ACC112 (cell line): ENCODE data around the gene EXO1.
"Not testable (repeated sequence)": the region's sequence is repeated elsewhere in the genome, so short reads cannot be mapped to it uniquely, and the experiment has no call there.

ENCODE experiments used
- H2AFZ ChIP-seq: fragments of 200-600 bp; sonication (generic); one replicate; pipeline ENCODE4 v1.6.0; 2017; ENCODE audit warnings: antibody characterized with exemption, low read length; ENCODE audit not compliant: unreplicated experiment
- H3K27ac ChIP-seq: fragments of 200-600 bp; sonication (generic); 2 replicates; pipeline ENCODE4 v1.5.1; 2014; ENCODE audit warnings: low read depth, mild to moderate bottlenecking, antibody characterized with exemption, low read length, moderate library complexity
- H3K27me3 ChIP-seq: fragments of 200-600 bp; sonication (generic); 2 replicates; pipeline ENCODE4 v1.6.1; 2014; ENCODE audit warnings: mild to moderate bottlenecking, antibody characterized with exemption, low read length, moderate library complexity, mixed read lengths; ENCODE audit not compliant: insufficient read depth
- H3K36me3 ChIP-seq: fragments of 200-600 bp; sonication (generic); 2 replicates; pipeline ENCODE4 v1.6.1; 2016; ENCODE audit warnings: mild to moderate bottlenecking, antibody characterized with exemption, low read length, moderate library complexity, mixed read lengths; ENCODE audit not compliant: insufficient read depth
- H3K4me1 ChIP-seq: fragments of 200-600 bp; sonication (generic); one replicate; pipeline ENCODE4 v1.6.1; 2016; ENCODE audit warnings: low read length, mixed read lengths; ENCODE audit not compliant: insufficient read depth, unreplicated experiment, control insufficient read depth
- H3K4me3 ChIP-seq: fragments of 200-600 bp; sonication (generic); 2 replicates; pipeline ENCODE4 v1.5.1; 2014; ENCODE audit warnings: mild to moderate bottlenecking, low read depth, low read length
- H3K79me2 ChIP-seq: fragments of 200-600 bp; sonication (generic); one replicate; pipeline ENCODE4 v1.6.0; 2016; ENCODE audit warnings: low read length; ENCODE audit not compliant: control insufficient read depth, unreplicated experiment, insufficient read depth

EXO1 gene

GRCh38 chr1:241847540-241847795 is 536 bp upstream of the EXO1 start:
- peak overlapping the region; percentile 93 for H3K27ac ChIP-seq
- H3K4me3 ChIP-seq, result peak overlapping the region; percentile 92
- H2AFZ ChIP-seq, result peak overlapping the region; percentile 80
- peaks cover 17% of the 10 kb centered on the region for H3K79me2 ChIP-seq
- H3K4me1 ChIP-seq, result peaks cover 23% of the 10 kb centered on the region
- H3K27me3 ChIP-seq, result no peaks in the 10 kb centered on the region
- peaks cover 9% of the 10 kb centered on the region for H3K36me3 ChIP-seq

DNA sequence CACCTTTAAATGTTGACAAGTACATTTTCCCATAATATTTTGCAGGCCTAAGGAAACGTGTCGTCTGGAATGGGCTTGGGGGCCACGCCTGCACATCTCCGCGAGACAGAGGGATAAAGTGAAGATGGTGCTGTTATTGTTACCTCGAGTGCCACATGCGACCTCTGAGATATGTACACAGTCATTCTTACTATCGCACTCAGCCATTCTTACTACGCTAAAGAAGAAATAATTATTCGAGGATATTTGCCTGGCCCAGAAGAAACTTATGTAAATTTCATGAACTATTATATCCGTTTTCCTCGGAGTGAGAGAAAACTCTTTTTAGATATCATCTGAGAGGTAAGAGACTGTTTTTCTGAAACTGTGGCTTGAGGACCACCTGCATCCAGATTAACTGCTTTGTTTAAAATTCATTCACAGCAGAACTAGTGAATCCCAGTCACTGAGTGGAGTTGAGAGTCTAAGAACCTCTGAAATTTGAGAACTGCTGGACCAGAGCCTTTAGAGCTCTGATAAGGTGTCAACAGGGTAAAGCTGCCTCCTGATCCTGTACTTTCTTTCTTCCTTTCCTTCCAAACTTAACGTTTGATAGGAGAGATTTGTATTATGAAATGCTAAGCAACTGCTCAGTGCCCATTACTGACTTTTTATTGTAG is 811 bp downstream of the EXO1 start:
- Histone ChIP-seq H3K27ac (no peak overlapping the region), H2AFZ (peak overlapping the region; percentile 97), H3K4me3 (peak overlapping the region; percentile 92), H3K79me2 (peaks cover 17% of the 10 kb centered on the region), H3K27me3 (no peaks in the 10 kb centered on the region), H3K36me3 (peaks cover 13% of the 10 kb centered on the region), H3K4me1 (peaks cover 18% of the 10 kb centered on the region)

DNA sequence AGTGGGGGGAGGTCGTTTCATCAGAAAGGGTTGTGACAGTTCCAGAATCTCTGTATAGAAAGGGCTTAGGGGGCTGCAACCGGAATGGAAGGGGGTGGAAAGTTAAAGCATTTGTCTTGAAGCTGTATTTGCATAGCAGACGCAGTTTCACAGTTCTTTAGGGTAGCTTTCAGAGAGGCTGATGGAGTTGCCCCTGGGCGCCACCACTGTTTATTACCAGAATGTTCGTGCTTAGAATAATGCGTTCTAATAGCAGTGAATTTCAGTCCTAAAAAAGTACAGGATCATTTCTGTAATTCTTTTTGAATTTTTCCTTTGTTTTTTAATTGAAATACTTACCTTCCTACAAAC is 1.3 kb downstream of the EXO1 start:
- peaks cover 16% of the 10 kb centered on the region for H3K36me3 ChIP-seq
- H3K4me1 ChIP-seq, result peaks cover 18% of the 10 kb centered on the region
- peak overlapping the region; percentile 92 for H3K4me3 ChIP-seq
- no peaks in the 10 kb centered on the region for H3K27me3 ChIP-seq
- H2AFZ ChIP-seq, result peak overlapping the region; percentile 97
- no peak overlapping the region for H3K27ac ChIP-seq
- H3K79me2 ChIP-seq, result peaks cover 17% of the 10 kb centered on the region

GRCh38 chr1:241855545-241856140 is 7.6 kb downstream of the EXO1 start:
- H3K79me2 ChIP-seq, H3K4me1 ChIP-seq, H2AFZ ChIP-seq, H3K4me3 ChIP-seq, H3K27ac ChIP-seq, H3K27me3 ChIP-seq: not testable (repeated sequence)
- H3K36me3 ChIP-seq, result peaks cover 27% of the 10 kb centered on the region

DNA sequence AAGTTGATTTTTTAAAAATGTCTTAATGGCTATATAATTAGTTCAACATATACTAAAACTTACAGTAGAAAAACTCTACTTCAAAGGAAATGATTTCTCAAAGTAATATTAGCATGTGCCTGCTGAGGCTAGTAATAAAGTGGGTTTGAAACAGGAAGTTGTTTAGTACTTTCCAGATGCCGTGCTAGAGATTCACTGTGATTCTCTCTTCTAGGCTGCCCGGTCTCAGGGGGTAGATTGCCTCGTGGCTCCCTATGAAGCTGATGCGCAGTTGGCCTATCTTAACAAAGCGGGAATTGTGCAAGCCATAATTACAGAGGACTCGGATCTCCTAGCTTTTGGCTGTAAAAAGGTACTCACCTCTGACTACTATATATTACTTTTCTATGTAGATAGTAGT is 9.1 kb downstream of the EXO1 start:
- Histone ChIP-seq H3K36me3 (peaks cover 29% of the 10 kb centered on the region), H2AFZ (no peak overlapping the region), H3K4me1 (no peaks in the 10 kb centered on the region), H3K79me2 (no peaks in the 10 kb centered on the region), H3K4me3 (no peak overlapping the region), H3K27ac (no peak overlapping the region), H3K27me3 (no peaks in the 10 kb centered on the region)

DNA sequence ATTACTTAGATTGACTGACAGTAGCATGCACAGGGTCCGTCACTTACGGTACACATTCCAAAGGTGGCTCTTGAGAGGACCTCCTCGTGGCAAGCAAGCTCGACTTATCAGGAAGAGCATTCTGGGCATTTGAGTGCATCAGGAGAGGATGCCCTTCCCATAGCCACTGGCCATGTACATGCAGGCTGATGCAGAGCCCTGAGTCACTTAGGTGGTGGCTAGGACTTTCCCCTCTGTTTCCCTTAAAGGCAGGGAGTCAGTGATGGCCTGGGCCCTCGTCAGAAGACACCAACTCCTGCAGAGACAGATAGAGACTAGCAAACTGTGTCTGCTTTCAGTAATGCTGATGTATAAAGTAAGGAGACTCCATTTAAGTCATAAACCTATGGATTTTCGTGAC is 12.9 kb downstream of the EXO1 start:
- Histone ChIP-seq H3K27me3 (no peaks in the 10 kb centered on the region), H3K27ac (no peak overlapping the region), H3K4me3 (no peak overlapping the region), H2AFZ (no peak overlapping the region), H3K79me2 (no peaks in the 10 kb centered on the region), H3K36me3 (peaks cover 16% of the 10 kb centered on the region), H3K4me1 (no peaks in the 10 kb centered on the region)

DNA sequence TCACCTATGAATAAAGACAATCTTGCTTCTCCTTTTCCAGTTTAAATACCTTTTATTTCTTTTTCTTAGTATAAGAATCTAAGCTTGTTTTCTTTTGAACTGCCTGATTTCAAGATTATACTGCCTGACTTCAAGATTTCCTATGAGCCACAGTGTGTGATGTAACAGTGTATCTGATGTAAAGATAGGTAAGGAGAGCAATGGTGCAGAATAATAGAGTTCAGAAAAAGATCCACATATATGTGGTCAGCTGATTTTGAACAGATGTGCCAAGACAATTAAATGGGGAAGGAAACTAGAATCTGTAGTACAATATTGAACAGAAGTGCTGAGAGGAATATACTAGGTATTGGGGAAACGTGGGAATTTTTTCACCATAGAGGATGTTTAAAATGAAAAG is 21.0 kb downstream of the EXO1 start:
- Histone ChIP-seq H3K4me3 (no peak overlapping the region), H2AFZ (no peak overlapping the region), H3K4me1 (no peaks in the 10 kb centered on the region), H3K36me3 (peaks cover 10% of the 10 kb centered on the region), H3K79me2 (no peaks in the 10 kb centered on the region), H3K27me3 (no peaks in the 10 kb centered on the region), H3K27ac (no peak overlapping the region)

DNA sequence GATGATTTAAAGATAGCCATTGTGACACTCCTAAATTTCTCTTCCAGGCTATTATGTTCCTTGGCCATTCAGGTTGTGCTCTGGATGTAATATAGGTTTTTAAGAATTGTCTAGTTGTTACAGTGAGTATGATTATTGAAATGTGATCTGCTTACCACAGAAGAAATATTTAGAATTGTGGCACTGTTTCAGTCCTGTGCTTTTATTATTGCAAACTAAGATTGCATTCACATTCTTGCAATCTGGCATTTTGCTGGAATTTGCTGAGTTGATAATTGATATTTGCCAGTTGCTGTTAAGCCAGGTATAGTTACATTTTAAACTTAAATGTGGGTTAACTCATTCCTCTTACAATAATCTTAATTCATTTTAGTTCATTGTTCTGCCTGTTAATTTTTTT is 22.3 kb downstream of the EXO1 start:
- H3K79me2 ChIP-seq, result no peaks in the 10 kb centered on the region
- peaks cover 10% of the 10 kb centered on the region for H3K36me3 ChIP-seq
- H2AFZ ChIP-seq, result no peak overlapping the region
- no peak overlapping the region for H3K4me3 ChIP-seq
- no peak overlapping the region for H3K27ac ChIP-seq
- no peaks in the 10 kb centered on the region for H3K27me3 ChIP-seq
- no peaks in the 10 kb centered on the region for H3K4me1 ChIP-seq

DNA sequence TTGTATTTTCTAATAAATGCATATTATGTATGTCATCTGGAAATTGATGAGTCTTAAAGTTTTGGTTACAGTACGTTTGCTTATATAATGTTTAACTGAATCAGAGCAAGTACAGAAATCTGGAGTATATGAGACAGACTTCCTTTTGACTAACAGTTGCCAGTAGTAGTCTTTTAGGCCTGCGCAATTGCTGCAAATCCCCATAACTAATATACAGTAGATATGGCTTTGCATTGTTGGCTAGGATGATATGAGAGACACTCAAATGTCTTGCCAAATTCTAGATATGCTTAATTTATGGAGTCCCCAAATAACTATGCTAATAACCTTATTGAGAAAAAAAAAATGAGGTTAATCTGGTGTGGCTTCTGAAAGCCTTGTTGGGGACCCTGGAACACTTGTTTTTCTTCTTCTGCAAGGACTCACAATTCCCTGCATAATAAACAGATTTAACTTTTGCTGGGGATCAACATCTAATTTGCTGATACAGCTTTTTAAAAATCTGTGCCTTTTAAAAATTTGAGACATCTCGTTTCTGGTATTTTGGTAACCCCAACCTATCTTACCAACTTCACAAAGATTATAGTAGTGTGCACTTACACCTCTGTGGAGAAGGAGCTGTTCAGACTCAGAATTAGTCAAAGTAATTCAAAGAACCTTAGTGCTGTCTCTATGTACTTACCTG is 22.9 kb downstream of the EXO1 start:
- no peak overlapping the region for H3K4me3 ChIP-seq
- H3K79me2 ChIP-seq, result no peaks in the 10 kb centered on the region
- no peak overlapping the region for H2AFZ ChIP-seq
- peaks cover 10% of the 10 kb centered on the region for H3K36me3 ChIP-seq
- H3K27ac ChIP-seq, result no peak overlapping the region
- no peaks in the 10 kb centered on the region for H3K27me3 ChIP-seq
- H3K4me1 ChIP-seq, result no peaks in the 10 kb centered on the region

DNA sequence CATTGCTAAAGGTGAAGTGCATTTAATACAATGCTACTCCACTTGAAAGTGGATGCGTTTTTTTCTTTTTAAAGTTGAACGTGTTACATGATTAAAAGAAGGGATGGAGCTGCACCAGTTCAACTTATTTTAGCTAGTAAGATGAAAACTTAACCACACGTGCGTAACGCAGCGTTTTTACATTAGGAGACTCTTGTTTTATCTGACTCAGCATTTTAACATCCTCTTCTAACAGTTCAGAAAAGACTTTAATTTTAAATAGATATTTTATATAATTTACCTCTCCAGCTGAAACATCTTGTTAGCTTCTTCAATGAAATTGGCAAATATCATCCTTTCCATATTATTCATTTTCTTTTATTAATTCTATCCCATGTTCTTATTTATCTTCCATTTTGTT is 33.4 kb downstream of the EXO1 start:
- Histone ChIP-seq H3K27ac (no peak overlapping the region), H3K4me3 (no peak overlapping the region), H2AFZ (no peak overlapping the region), H3K36me3 (no peaks in the 10 kb centered on the region; the same call in 1 of the 2 replicates), H3K27me3 (no peaks in the 10 kb centered on the region), H3K4me1 (no peaks in the 10 kb centered on the region), H3K79me2 (no peaks in the 10 kb centered on the region)

DNA sequence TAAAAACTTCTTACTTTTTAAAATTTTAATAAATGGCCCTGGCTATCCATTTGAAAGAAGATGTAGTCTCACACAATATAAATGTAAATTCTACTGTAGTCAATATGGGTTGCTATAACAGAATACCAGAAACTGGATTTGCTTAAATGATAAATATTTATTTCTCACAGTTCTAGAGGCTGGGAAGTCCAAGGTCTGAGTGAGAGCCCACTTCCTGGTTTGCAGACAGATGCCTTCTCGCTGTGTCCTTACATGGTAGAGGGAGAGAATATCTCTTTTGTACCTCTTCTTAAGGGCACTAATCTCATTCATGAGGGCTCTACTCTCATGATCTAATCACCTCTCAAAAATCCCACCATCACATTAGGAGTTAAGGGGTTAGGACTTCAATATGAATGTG is 35.2 kb downstream of the EXO1 start:
- no peaks in the 10 kb centered on the region; the same call in 1 of the 2 replicates for H3K36me3 ChIP-seq
- H3K4me3 ChIP-seq, result no peak overlapping the region
- no peak overlapping the region for H3K27ac ChIP-seq
- H2AFZ ChIP-seq, result no peak overlapping the region
- H3K4me1 ChIP-seq, result no peaks in the 10 kb centered on the region
- no peaks in the 10 kb centered on the region for H3K27me3 ChIP-seq
- H3K79me2 ChIP-seq, result no peaks in the 10 kb centered on the region
